Activated CD4-positive, alpha-beta T cell treated with anti-CD3 and anti-CD28 coated beads, Interleukin-2, amount 50 U/mL, for 4 hours (primary cell): Measurements from ENCODE around the gene GRK6.

Experiments used
- DNase-seq, 2 experiments: peaks; one replicate each; pipeline ENCODE4 v3.0.0-alpha.2; 2020

The GRK6 gene

GRCh38 chr5:177490311-177490991, 64.0 kb downstream of the GRK6 start:
- DNase-seq, result no peak

GRCh38 chr5:177490992-177491391, 64.5 kb downstream of the GRK6 start:
- DNase-seq, result no peak

GRCh38 chr5:177491429-177491945, 65.0 kb downstream of the GRK6 start:
- no peak for DNase-seq

GRCh38 chr5:177491983-177492746, 65.7 kb downstream of the GRK6 start:
- no peak for DNase-seq
